HG02678 (cell line): ENCODE results near the gene ZNF19.

Source experiments
- ATAC-seq: cut with Tn5 transposase; IDR thresholded peaks from one replicate; pipeline ENCODE4 v1.9.1; 2021; ENCODE audit warnings: mild to moderate bottlenecking, moderate library complexity; ENCODE audit not compliant: unreplicated experiment

ZNF19 gene

DNA sequence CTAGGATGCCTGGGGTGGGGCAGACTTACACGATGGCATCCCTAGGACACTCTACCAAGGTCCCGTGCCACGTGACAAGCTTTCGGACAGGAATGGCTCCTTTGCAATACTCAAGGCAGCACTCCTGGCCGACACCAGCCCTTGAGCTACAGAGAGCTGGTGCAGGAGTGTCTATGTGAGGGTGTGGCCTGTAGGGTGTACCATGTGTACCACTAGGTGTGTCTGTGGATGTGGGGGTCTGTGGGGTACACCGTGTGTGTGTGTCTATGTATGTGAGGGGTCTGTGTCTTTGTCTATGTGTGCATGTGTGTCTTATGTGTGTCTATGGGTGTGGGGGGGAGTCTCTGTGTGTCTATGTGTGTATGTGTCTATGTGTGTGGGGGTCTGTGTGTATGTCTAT, 45.4 kb downstream of the ZNF19 start:
- no peak for ATAC-seq

DNA sequence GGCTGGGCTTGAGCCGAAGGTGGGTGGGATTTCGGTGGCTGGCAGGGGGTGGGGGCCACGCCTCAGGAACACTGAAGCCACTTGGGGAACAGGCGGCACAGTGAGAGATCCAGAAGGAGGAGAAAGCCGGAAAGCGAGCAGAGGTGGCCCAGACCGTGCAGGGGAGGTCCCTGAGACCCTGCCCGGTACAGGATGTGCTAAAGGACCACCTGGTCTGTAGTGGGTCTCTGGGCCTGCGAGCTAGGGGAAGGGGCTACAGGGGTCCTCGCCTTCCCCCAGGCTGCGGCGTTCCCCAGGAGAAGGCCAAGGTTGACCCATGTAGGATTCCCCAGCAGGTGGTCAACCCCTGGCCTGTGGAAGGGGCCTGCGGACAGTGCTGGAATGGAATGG, 47.1 kb downstream of the ZNF19 start, which contains the start of gene TLE7:
TLE7 (minus strand) TSS at position 4 of the 390 bp plus-strand sequence. CDS start 8,730 bp downstream, outside the sequence.
- no peak for ATAC-seq

DNA sequence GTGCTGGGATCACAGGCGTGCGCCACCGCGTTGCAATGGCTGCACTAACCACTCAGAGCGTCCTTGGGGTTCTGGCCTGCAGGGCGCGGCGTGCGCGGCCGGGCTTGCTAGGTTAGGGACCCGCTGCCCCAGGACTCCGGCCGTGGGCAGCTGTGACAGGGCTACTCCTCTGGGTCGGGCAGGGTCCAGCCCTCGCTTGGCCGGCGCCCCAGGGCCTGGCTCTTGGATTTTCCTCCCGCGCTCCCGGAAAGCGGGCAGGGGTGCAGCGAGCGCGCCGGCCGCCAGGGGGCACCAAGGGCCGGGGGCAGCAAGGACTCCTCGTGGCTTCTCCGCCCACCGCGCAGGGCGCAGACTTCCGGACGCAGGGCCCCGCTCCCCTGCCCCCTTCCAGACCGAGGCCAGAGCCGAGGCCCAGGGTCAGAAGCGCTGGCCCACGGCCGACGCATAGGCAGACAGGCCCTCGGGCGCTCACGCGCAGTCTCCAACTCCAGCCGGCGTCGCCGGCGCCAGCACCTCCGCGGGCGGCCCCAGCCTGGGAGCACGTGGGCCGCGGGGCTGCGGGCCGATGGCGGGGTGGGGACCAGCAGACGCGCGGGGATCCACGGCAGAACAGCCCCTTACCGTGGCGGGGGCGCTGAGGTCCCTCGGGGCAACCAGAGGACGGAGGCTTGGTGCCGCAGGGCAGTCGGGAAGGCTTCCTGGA, 47.6 kb downstream of the ZNF19 start:
- ATAC-seq, result no peak

DNA sequence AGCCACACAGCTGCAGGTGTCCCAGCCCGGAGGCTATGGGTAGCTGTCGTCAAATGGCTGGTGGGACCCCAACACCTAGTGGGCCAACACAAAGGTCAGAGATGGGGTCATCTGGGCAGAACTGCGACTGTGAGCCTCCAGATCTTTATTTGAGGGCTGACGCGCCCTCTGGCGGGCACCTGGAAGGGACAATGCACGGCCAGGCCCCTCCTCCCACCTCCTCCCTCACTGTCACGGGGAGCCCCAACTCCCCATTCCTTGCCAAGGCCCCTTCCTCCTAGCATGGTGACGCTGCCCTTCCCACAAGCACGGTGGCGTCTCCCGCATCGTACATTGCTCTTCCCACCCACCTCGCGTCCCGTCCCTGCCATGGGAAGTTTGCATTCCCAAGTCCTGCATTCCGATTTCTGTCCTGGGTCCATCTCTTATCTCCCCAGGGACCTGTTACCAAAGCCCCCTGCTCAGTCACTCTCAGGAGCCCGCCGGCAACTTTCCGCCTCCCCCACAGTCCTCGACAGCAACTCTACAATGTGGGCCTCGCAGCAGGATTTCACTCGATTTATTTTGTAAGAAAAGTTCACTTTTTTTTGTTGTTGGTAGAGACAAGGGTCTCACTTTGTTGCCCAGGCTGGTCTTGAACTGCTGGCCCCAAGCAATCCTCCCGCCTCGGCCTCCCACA, 48.3 kb downstream of the ZNF19 start:
- no peak for ATAC-seq

DNA sequence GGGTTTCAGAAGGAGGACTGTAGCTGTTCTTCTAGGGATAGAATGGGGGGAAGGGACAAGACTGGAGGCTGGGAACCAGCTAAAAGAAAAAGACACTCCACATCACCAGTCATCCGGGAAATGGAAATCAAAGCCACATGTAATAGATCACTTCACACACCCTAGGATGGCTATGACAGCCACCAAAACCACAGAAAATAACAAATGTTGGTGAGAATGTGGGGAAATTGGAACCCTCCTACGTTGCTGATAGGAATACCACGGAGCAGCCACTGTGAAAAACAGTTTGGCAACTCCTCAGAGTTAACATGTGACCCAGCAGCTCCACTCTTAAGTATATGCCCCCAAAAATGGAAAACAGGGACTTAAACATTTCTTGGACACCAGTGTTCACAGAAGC, 49.6 kb downstream of the ZNF19 start:
- no peak for ATAC-seq

DNA sequence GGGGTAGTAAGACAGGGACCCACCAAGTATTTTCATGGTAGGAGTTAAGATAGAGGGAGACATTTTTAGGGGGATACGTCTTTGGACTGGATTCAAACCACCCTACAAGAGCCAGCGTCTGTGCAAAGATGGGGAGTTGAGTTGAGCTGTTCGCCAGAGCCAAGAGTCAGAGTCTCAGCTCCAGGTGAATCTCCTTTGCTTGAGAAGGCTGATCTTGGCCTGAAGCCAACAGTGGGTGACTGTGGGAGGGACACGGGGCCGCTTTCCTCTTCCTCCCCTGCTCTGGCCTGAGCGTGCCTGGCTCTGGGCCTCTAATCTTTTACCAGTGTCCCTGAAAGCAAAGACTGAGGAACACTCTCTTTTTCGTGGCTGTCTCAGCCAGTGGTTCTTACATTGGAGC, 52.7 kb downstream of the ZNF19 start:
- ATAC-seq, result no peak

DNA sequence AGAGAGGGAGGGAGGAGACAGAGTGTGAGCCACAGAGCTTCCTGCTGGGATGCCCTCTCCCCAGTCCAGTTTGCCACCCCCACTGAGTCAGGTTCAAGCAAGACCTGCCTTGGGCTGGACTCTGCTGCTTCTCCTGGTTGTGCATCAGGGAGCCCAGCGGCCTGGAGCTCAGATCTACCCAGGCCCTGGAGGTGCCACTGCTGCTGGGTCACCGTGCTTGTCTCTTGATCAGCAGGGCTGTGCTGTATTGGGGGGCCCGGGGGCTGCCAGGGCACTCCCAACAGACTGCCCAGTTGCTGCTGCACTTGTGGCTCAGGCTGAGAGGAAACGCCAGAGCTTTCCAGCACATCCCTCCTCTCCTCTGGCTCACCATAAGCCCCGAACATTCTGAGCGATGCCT, 56.2 kb downstream of the ZNF19 start:
- ATAC-seq, result no peak

DNA sequence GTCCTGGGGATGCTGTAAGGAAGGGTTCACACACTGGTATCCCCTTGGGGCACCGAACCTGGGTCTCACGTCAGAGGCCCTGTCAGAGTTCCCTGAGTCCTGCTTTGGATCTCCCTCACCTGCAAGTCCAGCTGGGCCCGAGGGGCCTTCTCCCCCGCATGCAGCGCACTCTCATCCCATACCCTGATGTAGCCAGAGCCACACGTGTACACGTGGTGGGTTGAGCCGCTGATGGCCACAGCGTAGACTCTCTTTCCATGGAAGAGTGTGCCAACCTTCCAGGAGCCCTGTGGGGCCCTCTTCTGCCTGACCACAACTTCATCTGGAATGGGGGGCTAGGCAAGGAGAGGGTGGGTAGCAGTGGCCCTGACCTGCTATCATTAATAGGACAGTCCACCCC, 57.1 kb downstream of the ZNF19 start:
- ATAC-seq, result no peak

DNA sequence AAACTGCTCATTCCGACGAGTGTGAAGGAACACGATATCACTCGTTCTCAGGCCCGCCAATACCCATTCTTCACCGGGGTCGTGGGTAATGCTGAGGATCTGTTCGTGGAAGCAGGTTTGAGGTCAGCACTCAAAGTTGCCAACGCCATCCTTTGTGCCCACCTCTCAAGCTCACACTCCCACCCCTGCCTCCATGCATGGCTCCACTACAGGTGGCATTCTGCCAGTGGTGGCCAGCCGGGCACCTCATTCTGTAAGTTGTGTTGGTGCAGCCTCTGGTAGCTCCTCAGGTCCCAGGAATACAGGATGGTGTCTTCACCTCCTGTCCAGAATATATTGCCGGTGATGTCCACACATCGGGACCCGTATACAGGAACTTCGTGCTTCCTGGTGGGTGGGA, 57.9 kb downstream of the ZNF19 start:
- ATAC-seq, result no peak

DNA sequence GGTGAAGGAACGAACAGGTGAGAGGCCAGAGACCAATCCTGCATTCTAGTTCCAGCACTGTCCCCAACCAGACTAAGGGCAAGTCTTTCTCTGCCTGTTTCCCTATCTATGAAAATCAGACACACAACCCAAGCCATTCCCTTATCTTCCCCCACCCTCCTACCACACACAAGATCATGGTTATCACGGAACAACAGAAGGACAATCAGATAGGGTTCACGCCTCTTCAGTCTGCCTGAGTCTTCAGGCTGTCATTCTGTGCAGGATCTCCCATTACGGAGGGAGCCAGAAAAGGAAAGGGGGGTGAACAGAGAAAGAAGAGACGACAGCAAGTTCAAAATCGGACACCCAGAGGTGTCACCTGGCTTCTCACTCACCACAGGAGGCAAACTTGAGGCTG, 58.4 kb downstream of the ZNF19 start:
- no peak for ATAC-seq

DNA sequence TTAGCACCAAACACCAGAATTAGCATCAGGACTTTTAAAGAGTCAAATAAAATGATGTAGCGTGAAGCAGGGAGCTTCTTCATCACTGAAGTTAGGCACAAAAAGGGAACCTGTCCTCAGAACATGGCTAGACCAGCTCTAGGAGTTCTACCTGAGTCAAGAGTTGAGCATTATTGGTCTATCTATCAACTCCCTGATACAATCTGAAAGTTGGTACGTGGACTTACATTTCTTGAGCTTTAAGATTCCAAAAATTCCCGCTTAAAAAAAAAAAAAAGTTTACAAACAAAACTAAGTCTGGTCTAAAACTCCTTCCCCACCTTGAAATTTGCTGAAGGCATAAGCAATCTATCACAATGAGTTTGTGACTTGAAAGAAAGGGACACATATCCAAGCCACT, 59.5 kb downstream of the ZNF19 start:
- ATAC-seq, result no peak

DNA sequence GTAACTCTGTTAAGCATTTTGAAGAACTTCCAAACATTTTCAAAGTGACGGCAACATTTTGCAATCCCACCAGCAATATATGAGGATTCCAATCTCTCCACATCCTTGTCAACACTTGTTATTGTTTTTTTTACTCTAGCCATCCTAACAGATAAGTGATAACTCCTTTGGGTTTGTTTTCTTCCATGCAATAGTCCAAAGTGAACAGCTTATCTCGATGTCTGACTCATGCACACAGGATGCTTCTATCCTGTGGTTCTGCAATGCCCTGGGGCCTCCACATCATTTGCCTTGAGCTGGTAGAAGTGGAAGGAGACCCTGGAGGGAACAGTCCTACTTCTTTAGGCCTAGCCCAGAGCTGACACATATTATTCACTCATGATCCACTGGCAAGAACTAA, 60.2 kb downstream of the ZNF19 start:
- no peak for ATAC-seq

DNA sequence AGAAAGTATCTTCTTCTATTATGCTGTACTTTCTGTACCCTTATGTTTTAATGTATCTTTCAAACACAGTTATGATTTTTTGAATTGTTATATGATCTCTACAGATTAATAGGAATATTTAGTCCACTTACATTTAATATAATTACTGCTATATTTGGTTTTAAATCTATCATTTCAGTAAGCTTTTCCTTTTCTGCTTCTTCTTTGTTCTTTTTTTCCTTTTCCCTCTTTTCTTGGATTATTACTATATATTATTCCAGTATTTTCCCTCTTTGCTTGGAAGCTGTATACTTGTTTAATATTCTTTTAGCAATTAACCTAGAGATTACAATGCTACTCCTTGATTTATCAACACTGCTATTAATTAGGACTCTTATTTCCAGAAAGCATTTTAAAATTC, 60.7 kb downstream of the ZNF19 start:
- ATAC-seq, result no peak

DNA sequence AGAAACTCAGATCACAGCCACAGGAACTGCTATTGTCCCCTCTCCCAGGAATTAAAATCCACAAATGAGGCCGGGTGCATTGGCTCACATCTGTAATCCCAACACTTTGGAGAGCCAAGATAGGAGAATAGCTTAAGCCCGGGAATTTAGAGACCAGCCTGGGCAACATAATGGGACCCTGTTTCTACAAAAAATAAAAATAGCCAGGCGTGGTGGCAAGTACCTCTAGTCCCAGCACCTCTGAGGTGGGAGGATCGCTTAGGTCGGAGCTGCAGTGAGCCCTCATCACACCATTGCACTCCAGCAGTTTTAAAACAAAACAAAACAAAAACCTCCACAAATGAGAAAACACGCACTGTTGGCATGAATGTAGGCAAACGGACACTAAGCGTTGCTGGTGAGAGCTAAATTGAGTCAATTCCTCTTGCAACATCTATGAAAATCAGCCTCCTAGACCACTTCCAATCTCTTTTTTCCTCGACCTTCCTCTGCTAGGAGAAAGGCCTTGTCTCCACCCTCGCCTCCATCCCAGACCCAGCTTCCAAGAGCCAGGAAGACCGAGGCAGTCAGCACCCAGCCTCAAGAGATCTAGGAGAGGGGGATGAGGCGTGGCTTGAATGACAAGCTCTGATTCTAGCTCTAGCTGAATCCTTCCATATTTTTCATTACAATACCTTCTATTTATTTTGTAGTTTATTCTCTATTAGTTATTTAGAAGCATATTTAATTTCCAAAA, 62.1 kb downstream of the ZNF19 start:
- ATAC-seq, result peak; percentile 4

DNA sequence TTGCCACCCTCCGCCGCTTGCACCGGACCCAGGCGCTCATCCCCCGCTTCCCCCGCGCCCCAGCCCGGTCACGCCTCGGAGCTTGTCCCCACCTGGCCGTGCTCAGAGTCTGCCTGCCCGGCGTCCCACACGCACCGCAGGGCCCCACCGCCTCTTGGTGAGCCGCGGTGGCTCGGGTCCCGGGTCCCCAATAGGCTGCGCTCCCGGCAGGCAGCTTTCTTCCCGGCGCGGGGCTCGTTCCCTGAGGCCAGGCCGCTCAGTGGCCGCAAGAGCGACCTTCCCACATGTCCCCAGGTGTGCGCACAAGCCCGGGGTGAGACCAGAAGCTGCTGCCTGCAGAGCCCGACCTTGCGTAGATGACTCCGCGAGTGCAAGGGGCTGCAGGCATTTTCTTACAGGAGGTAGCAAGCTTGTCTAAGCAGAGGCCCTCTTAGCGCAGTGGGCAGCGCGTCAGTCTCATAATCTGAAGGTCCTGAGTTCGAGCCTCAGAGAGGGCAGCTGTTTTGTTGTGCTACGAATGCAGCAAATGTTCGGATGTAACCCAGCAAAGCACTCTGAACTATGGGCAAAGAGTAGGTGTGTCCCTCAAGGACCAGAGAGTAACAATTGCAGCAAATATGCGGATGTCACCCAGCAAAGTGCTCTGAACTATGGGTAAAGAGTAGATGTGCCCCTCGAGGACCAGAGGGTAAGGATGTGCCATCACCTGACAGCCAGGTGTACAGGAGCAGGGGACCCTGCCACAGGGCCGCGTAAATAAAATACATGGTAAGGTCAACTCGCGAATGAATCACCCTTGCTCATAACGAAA, 62.9 kb downstream of the ZNF19 start:
- peak; percentile 80 for ATAC-seq

DNA sequence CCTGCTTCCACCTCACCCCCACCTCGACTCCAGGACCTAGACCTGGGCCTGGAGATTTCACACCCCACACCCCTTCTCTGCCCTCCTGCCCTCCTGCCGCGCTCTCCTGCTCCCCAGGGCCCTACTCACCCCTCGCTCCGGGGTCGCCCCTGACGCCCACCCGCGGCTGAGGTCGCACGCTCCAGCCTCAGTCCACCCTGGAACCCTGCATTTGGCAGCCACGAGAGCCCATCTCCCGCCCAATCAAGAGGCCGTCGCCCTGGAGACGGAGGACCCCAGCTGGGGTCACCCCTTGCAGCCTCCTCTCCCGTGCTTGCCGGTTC, 63.4 kb downstream of the ZNF19 start:
- ATAC-seq, result no peak

DNA sequence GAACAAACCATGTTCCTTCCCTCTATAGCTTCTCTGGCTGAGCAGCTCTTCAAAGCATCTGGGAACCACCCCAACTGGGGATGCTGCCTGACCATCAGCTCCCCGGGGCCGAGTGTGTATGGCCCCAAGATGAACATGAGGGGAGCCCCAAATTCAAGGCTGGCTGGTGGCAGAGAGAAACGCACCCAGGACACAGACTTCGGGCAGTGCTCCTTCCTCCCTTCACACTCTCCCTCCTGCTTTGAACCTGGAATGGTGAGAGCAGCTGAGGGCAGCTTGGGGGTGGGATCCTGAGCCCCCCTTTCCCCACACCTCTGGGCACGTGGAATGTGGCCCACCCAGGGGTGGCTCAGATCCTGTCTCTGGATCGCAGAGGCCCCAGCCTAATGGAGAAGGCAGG, 64.5 kb downstream of the ZNF19 start:
- ATAC-seq, result no peak

DNA sequence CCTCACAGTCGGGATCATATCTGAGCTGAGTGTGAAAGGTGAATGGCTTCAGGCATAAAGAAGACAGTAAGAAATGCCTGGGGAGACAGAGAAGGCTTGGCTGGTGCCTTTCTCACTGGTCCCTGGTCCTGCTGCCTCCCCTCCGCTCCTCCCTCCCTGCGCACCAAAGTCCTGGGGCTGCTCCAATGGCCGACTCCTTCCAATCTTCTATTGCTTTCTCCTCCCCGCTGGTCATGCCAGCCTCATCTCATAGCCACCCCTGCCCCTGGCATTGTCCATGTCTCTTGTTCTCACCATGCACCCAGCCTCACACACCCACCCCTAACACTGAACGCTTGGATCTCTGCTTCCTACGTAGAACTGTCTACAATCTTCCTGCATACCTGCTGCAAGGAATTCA, 65.3 kb downstream of the ZNF19 start:
- no peak for ATAC-seq
